Tibial artery (tissue), 4 donors: ENCODE measurements around the gene RPS21.
"Not testable (repeated sequence)": the region's sequence is repeated elsewhere in the genome, so short reads cannot be mapped to it uniquely, and the experiment has no call there.

ENCODE experiments used
- DNase-seq, 2 donors: peaks; one replicate each; pipeline ENCODE4 v3.0.0-alpha.2; 2019
- H3K27ac ChIP-seq, 2 donors: fragments of 200-600 bp; sonication (generic) in 1 of 2; 1 replicate in 1 of 2; 2 replicates in 1 of 2; pipeline ENCODE4 v1.5.1; 2018 to 2019; ENCODE audit warnings: mild to moderate bottlenecking in 1 of 2
- H3K27me3 ChIP-seq, 2 donors: fragments of 200-600 bp; sonication (generic) in 1 of 2; one replicate each; pipeline versions ENCODE4 v1.5.1 to v1.6.0; 2016 to 2019
- H3K36me3 ChIP-seq, 3 donors: fragments of 200-600 bp; sonication (generic) in 2 of 3; one replicate each; pipeline ENCODE4 v1.5.1; 2016 to 2019; ENCODE audit warnings: mild to moderate bottlenecking in 2 of 3
- H3K4me1 ChIP-seq, 4 donors: fragments of 200-600 bp; sonication (generic) in 2 of 4; 1 replicate in 3 of 4; 2 replicates in 1 of 4; pipeline ENCODE4 v1.5.1; 2016 to 2019
- H3K4me3 ChIP-seq, 2 donors: fragments of 200-600 bp; sonication (generic) in 1 of 2; 1 replicate in 1 of 2; 2 replicates in 1 of 2; pipeline ENCODE4 v1.5.1; 2018 to 2019; ENCODE audit warnings: mild to moderate bottlenecking in 2 of 2
- H3K9me3 ChIP-seq, 3 donors: fragments of 200-600 bp; sonication (generic) in 1 of 3; one replicate each; pipeline ENCODE4 v1.5.1; 2016 to 2019
- CTCF ChIP-seq, 2 experiments: fragments of 200-600 bp in 1 of 2; fragments of 450-650 bp in 1 of 2; IDR thresholded peaks; one replicate each; pipeline ENCODE4 v1.5.1; 2017 to 2019; ENCODE audit warnings: antibody characterized with exemption in 2 of 2, mild to moderate bottlenecking in 1 of 2, moderate library complexity in 1 of 2
- intact Hi-C: fragments of 100-400 bp; cut with DNase I; formaldehyde crosslinking; loops from one replicate; pipeline ENCODE4 v1.15.0; 2023; ENCODE audit warnings: low total_unique reads

RPS21 gene

GRCh38 chr20:62425281-62426058 is 38.6 kb downstream of the RPS21 start:
- H3K27ac ChIP-seq: no peak overlapping the region
- H3K4me3 ChIP-seq: no peak overlapping the region
- no peak for DNase-seq
- H3K4me1 ChIP-seq: peaks cover 0 to 7% (median 0%) of the 10 kb centered on the region in 4 donors
- no peaks in the 10 kb centered on the region for H3K36me3 ChIP-seq
- H3K27me3 ChIP-seq: peaks cover 0 to 72% of the 10 kb centered on the region in 2 donors
- H3K9me3 ChIP-seq: no peaks in the 10 kb centered on the region
- TF ChIP-seq CTCF (IDR thresholded peaks at IDR 0.05): no peak
- intact Hi-C loops: no loop called here

- DNase-seq, H3K4me3 ChIP-seq, H3K9me3 ChIP-seq, H3K27ac ChIP-seq, H3K4me1 ChIP-seq, intact Hi-C loops, H3K36me3 ChIP-seq: not testable (repeated sequence)
- H3K27me3 ChIP-seq: peaks cover 0 to 78% of the 10 kb centered on the region in 2 donors
Measured at GRCh38 chr20:62426059-62426348, 39.1 kb downstream of the RPS21 start.

GRCh38 chr20:62426699-62427131 is 39.8 kb downstream of the RPS21 start:
- H3K27me3 ChIP-seq: peaks cover 0 to 78% of the 10 kb centered on the region in 2 donors
- no peak for TF ChIP-seq CTCF (IDR thresholded peaks at IDR 0.05)
- no peaks in the 10 kb centered on the region for H3K36me3 ChIP-seq
- DNase-seq: no peak
- H3K9me3 ChIP-seq: no peaks in the 10 kb centered on the region
- intact Hi-C loops: no loop called here
- H3K27ac ChIP-seq: no peak overlapping the region
- peaks cover 0 to 7% (median 0%) of the 10 kb centered on the region in 4 donors for H3K4me1 ChIP-seq
- no peak overlapping the region for H3K4me3 ChIP-seq

GRCh38 chr20:62427172-62428001 is 40.5 kb downstream of the RPS21 start, which contains the start of gene RBBP8NL:
Gene RBBP8NL, minus strand, starts transcription at chr20:62427539. Its CDS starts 7,892 bp downstream, at chr20:62419647.
- no peaks in the 10 kb centered on the region for H3K36me3 ChIP-seq
- peaks cover 0 to 7% (median 0%) of the 10 kb centered on the region in 4 donors for H3K4me1 ChIP-seq
- no peak within 1 kb of the TSS for H3K4me3 ChIP-seq
- H3K27me3 ChIP-seq: peaks cover 0 to 78% of the 10 kb centered on the region in 2 donors
- intact Hi-C loops: no loop called here
- H3K9me3 ChIP-seq: no peaks in the 10 kb centered on the region
- no peak for TF ChIP-seq CTCF (IDR thresholded peaks at IDR 0.05)
- no peak for DNase-seq
- no peak within 1 kb of the TSS for H3K27ac ChIP-seq

GRCh38 chr20:62428002-62428372 is 41.1 kb downstream of the RPS21 start:
- Histone ChIP-seq H3K27me3 (peaks cover 0 to 73% of the 10 kb centered on the region in 2 donors), H3K4me1 (peaks cover 0 to 7% (median 0%) of the 10 kb centered on the region in 4 donors), H3K27ac (no peak overlapping the region), H3K36me3 (no peaks in the 10 kb centered on the region), H3K4me3 (no peak overlapping the region), H3K9me3 (no peaks in the 10 kb centered on the region)
- intact Hi-C loops: no loop called here
- DNase-seq: no peak
- no peak for TF ChIP-seq CTCF (IDR thresholded peaks at IDR 0.05)
